ENCODE results near the gene CAMK4. TPM values are rescaled to one million over a fixed set of nuclear protein-coding genes. Genes with fewer than 3 reads are reported as not detected.

Gene CAMK4
- total RNA-seq, 1 experiment from 2014 or later = 10.2 TPM

DNA sequence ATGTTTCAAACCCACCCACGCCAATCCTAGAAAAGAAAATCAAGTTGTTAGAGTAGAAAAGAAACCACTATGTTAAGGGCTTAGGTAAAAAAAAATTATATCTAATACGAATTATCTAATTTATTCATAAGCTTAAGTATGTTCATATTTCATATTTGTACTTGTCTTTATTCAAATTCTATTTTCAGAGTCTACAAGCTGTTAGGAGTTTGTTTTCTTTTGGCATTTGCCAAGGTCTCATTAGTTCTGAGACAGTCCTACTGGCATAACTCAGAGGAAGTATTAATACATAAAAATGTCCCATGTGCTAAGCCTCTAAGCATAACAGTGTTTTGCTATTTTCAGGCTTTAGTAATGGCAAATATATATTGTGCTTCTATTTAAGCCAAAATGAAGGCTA is 230.6 kb downstream of the CAMK4 start:
- Histone ChIP-seq H3K9me2 (ENCODE audit: insufficient read depth) (no peaks in the 10 kb centered on the region), H3K9me3 (ENCODE audit: control insufficient read depth in 1 of 2, insufficient read depth in 1 of 2, low read depth in 1 of 2, low read length in 2 of 2) (no peaks in the 10 kb centered on the region), H3K4me1 (ENCODE audit: control insufficient read depth in 1 of 2, insufficient read depth in 2 of 2, low read length in 2 of 2) (peaks cover 4 to 8% of the 10 kb centered on the region in 2 experiments; a peak in 3 of 4 replicates), H3K4me3 (replicated peaks in 1 of 2; ENCODE audit: low read depth in 1 of 2, low read length in 2 of 2) (no peak overlapping the region), H3K9ac (ENCODE audit: low read length) (no peak overlapping the region), H2AFZ (ENCODE audit: low read depth, low read length, poor library complexity, severe bottlenecking) (no peak overlapping the region), H3K27me3 (ENCODE audit: insufficient read depth, low read length) (no peaks in the 10 kb centered on the region), H3K36me3 (ENCODE audit: control insufficient read depth in 1 of 2, insufficient read depth in 2 of 2, low read length in 2 of 2) (no peaks in the 10 kb centered on the region), H3K4me2 (ENCODE audit: low read length) (no peak overlapping the region), H3K79me2 (ENCODE audit: insufficient read depth, low read length) (no peaks in the 10 kb centered on the region), H4K20me1 (ENCODE audit: insufficient read depth) (no peaks in the 10 kb centered on the region), H3K27ac (ENCODE audit: low read depth, low read length) (no peak overlapping the region)
- ChIA-PET POLR2A (no interaction called here), CTCF (no interaction called here), RAD21 (ENCODE audit: low non-redundant PET in 1 of 2, low total read pairs in 2 of 2, uncharacterized antibody in 2 of 2, unreplicated experiment in 2 of 2) (no interaction called here)
- intact Hi-C loops (cut with micrococcal nuclease) = no loop called here
- TF ChIP-seq EZH2phosphoT487 (IDR thresholded peaks at IDR 0.05; ENCODE audit: borderline replicate concordance) (no peak), RAD21 (IDR thresholded peaks at IDR 0.05; ENCODE audit: low read depth) (no peak), EZH2 (IDR thresholded peaks at IDR 0.05) (no peak), JUND (IDR thresholded peaks at IDR 0.05) (no peak), ZFX (IDR thresholded peaks at IDR 0.05) (no peak), TCF7L2 (IDR thresholded peaks at IDR 0.05; ENCODE audit: borderline replicate concordance, extremely low read depth, insufficient read depth, insufficient read length) (no peak), ZNF274 (IDR thresholded peaks at IDR 0.05; ENCODE audit: low read depth, low read length) (no peak), CBX3 (IDR thresholded peaks at IDR 0.05; ENCODE audit: low read depth) (no peak), POLR2AphosphoS5 (IDR thresholded peaks at IDR 0.05; ENCODE audit: low read depth, low read length) (no peak), SP1 (IDR thresholded peaks at IDR 0.05; ENCODE audit: low read depth) (no peak), YY1 (IDR thresholded peaks at IDR 0.05; ENCODE audit: extremely low read depth, insufficient replicate concordance, low read depth, low read length) (no peak), EGR1 (IDR thresholded peaks at IDR 0.05; ENCODE audit: low read depth) (no peak), ELF1 (IDR thresholded peaks at IDR 0.05; ENCODE audit: borderline replicate concordance, low read depth) (no peak), SRF (IDR thresholded peaks at IDR 0.05; ENCODE audit: low read depth) (no peak)
- TF ChIP-seq, protein P1, sequence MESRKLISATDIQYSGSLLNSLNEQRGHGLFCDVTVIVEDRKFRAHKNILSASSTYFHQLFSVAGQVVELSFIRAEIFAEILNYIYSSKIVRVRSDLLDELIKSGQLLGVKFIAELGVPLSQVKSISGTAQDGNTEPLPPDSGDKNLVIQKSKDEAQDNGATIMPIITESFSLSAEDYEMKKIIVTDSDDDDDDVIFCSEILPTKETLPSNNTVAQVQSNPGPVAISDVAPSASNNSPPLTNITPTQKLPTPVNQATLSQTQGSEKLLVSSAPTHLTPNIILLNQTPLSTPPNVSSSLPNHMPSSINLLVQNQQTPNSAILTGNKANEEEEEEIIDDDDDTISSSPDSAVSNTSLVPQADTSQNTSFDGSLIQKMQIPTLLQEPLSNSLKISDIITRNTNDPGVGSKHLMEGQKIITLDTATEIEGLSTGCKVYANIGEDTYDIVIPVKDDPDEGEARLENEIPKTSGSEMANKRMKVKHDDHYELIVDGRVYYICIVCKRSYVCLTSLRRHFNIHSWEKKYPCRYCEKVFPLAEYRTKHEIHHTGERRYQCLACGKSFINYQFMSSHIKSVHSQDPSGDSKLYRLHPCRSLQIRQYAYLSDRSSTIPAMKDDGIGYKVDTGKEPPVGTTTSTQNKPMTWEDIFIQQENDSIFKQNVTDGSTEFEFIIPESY (IDR thresholded peaks at IDR 0.05; ENCODE audit: extremely low read depth, insufficient replicate concordance, low read length) = no peak
- TF ChIP-seq, protein P2, sequence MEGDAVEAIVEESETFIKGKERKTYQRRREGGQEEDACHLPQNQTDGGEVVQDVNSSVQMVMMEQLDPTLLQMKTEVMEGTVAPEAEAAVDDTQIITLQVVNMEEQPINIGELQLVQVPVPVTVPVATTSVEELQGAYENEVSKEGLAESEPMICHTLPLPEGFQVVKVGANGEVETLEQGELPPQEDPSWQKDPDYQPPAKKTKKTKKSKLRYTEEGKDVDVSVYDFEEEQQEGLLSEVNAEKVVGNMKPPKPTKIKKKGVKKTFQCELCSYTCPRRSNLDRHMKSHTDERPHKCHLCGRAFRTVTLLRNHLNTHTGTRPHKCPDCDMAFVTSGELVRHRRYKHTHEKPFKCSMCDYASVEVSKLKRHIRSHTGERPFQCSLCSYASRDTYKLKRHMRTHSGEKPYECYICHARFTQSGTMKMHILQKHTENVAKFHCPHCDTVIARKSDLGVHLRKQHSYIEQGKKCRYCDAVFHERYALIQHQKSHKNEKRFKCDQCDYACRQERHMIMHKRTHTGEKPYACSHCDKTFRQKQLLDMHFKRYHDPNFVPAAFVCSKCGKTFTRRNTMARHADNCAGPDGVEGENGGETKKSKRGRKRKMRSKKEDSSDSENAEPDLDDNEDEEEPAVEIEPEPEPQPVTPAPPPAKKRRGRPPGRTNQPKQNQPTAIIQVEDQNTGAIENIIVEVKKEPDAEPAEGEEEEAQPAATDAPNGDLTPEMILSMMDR (IDR thresholded peaks at IDR 0.05 in 2 of 3, conservative IDR thresholded peaks at IDR 0.05 in 1 of 3; ENCODE audit: borderline replicate concordance in 1 of 3, insufficient read depth in 1 of 3, low read depth in 2 of 3, low read length in 2 of 3) = no peak
- TF ChIP-seq, protein P3, sequence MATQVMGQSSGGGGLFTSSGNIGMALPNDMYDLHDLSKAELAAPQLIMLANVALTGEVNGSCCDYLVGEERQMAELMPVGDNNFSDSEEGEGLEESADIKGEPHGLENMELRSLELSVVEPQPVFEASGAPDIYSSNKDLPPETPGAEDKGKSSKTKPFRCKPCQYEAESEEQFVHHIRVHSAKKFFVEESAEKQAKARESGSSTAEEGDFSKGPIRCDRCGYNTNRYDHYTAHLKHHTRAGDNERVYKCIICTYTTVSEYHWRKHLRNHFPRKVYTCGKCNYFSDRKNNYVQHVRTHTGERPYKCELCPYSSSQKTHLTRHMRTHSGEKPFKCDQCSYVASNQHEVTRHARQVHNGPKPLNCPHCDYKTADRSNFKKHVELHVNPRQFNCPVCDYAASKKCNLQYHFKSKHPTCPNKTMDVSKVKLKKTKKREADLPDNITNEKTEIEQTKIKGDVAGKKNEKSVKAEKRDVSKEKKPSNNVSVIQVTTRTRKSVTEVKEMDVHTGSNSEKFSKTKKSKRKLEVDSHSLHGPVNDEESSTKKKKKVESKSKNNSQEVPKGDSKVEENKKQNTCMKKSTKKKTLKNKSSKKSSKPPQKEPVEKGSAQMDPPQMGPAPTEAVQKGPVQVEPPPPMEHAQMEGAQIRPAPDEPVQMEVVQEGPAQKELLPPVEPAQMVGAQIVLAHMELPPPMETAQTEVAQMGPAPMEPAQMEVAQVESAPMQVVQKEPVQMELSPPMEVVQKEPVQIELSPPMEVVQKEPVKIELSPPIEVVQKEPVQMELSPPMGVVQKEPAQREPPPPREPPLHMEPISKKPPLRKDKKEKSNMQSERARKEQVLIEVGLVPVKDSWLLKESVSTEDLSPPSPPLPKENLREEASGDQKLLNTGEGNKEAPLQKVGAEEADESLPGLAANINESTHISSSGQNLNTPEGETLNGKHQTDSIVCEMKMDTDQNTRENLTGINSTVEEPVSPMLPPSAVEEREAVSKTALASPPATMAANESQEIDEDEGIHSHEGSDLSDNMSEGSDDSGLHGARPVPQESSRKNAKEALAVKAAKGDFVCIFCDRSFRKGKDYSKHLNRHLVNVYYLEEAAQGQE (IDR thresholded peaks at IDR 0.05; ENCODE audit: low read depth) = no peak
- TF ChIP-seq, protein P4, sequence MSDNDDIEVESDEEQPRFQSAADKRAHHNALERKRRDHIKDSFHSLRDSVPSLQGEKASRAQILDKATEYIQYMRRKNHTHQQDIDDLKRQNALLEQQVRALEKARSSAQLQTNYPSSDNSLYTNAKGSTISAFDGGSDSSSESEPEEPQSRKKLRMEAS (IDR thresholded peaks at IDR 0.05) = no peak
- DNase-seq (ENCODE audit: low read depth, low spot score) = no peak
- BruUV-seq (replicated peaks) = no TSS peak
- ATAC-seq = no peak

All from HCT116 (cell line).